Fibroblast of upper back skin (primary cell): ENCODE results near the gene POU3F2.

Experiments
- DNase-seq: peaks from one replicate; pipeline ENCODE4 v3.0.0-alpha.2; 2013

The POU3F2 gene

GRCh38 chr6:98834060-98835031 is at the start of gene POU3F2:
POU3F2 (plus strand) TSS chr6:98834574; CDS start chr6:98834874, 300 bp downstream.
- DNase-seq, result peak; percentile 94

GRCh38 chr6:98787435-98787834 is 46.9 kb upstream of the POU3F2 start:
- DNase-seq, result no peak

- no peak for DNase-seq
Measured at GRCh38 chr6:98787961-98788360, 46.4 kb upstream of the POU3F2 start.

DNA sequence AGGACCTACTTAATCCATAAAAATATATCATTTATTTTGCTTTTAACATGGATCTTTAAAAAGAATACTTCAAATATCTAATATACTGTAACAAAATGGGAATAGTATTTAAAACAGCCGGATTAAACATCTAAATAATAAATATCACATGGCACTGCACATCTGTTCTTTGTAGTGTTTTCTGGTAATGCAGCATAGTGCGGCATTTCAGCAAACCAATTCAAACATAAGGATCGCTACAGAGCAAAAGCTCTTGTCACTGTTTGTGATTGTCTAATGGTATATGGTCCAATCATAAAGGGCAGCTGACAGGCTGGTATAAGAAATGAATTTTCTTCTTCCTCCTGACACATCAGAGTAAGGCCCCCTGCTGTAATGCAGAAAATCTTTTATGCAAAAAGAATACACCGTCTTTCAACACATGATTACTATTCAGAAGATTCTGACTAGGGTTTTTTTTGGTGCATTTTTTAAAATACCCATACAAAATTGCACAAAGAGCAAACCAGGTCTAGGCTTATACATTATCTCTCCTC is 40.0 kb upstream of the POU3F2 start:
- no peak for DNase-seq

GRCh38 chr6:98797217-98797994 is 37.0 kb upstream of the POU3F2 start:
- peak; percentile 25 for DNase-seq

DNA sequence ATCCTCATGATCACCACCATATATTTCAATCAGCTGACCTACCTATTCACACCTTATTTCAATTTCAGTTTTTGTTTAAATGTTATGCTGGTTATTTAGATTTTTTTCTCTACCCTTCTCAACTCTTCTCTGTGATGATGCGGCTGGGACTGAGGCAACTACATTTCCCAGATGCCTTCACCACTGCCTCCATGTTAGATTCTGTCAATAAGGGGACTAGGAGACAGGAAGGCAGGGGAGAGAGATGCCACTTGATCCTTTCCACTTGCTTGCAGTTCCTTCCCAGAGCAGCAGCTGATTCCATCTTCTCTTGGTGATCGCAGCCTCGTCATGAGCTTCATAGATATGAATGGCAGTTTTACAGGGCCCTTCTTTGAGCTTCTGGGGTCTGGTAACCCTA is 33.5 kb upstream of the POU3F2 start:
- no peak for DNase-seq

- DNase-seq, result peak; percentile 71
Measured at GRCh38 chr6:98808541-98809210, 25.7 kb upstream of the POU3F2 start.

- peak; percentile 39 for DNase-seq
Measured at GRCh38 chr6:98812220-98812619, 22.2 kb upstream of the POU3F2 start.

- DNase-seq, result no peak
Measured at GRCh38 chr6:98816799-98817198, 17.6 kb upstream of the POU3F2 start.

DNA sequence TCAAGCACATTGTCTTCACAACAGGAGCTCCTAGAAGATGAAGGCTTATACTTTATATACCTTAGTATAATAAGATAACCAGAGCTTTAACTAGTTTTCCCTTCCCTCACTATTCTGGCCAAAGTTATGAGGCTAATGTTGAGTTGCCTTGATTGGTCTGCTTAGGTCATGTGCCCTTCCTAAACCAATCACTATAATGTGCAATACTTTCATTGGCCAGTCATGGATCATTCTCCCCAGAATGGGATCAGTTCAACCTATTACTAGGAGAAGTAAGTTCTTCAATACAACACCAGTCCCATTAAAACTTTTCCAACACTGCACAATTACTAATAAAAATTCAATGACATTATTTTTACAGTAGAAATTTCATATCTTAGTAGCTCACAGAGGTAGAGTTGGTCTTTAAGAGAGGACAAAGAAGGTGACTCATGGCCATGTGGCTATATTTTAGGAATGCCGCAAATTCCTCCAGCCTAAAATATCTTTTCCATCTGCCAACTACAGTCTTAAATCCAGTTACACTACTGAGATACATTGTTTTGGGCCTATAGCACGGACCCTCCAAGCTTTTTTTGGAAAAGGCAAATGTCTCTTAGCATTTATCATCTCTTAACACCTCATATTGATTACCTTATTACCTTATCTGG is 12.5 kb upstream of the POU3F2 start:
- DNase-seq, result peak; percentile 44

- DNase-seq, result no peak
Measured at GRCh38 chr6:98823428-98824161, 10.8 kb upstream of the POU3F2 start.

DNA sequence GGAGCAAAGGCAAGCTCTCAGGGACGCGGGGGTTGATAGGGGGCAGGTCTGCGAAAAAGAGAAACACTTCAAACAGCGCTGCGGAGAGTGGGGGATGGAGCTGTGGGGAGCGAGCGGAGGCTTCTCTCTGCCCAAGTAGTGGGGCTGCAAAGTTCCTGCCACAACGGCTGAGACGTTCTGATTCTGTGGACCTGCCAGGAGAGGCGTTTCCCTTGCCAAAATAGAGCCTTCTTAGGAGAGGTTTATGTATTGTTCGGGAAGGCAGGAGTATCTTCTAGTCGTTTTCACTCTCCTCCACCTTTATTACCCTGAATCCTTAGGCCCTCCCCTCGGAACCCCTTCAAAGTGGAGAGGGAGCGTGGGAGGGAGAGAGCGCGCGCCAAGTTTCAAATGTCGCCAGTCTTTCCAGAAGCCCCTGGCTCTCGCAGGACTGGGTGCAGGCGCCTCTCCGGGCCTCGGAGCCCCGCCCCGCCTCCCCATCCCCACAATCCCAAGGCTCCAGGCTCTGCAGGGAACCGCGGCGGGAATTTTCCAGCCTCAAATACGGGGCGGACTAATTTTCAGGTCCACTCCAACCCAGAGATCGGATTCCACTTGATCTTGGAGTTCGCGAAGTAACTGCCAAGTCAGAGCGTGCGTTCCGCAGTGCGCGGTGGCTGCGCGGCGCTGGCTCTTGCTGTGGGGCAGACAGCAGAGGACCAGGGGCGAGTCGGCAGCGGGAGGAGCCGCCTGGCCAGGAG is 10.0 kb upstream of the POU3F2 start:
- DNase-seq, result no peak

DNA sequence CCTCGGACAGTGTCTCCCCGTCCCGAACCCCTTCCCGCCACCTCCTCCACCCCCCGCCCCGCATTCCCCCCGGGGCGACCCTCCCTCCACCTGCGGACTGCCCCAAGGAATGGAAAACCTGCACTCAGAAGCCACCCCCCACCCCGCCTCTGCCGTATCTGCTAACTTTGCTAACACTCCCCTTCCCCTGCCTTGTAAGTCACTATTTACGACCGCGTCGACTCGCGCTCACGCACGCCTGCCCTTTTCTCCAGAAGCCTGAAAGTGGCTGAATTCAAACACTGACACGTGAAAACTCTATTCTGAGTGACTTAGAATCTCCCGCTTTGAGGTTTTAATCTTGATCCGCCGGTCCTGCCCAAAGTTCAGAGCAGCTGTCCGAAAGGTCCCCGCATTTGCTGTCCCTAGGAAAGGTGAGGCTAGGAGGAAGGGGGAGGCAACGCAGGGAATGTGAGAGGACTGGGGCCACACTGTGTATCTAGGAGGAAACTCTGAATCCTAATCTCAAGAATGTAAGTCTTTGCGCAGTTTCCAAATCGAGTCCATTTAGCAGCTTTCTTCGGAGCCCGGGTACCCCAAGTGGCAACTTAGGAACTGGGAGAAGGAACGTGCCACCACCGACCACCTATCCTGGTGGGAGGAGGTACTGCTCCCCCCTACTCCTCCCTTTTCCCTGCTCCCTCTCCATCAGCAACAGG is 9.3 kb upstream of the POU3F2 start:
- no peak for DNase-seq

DNA sequence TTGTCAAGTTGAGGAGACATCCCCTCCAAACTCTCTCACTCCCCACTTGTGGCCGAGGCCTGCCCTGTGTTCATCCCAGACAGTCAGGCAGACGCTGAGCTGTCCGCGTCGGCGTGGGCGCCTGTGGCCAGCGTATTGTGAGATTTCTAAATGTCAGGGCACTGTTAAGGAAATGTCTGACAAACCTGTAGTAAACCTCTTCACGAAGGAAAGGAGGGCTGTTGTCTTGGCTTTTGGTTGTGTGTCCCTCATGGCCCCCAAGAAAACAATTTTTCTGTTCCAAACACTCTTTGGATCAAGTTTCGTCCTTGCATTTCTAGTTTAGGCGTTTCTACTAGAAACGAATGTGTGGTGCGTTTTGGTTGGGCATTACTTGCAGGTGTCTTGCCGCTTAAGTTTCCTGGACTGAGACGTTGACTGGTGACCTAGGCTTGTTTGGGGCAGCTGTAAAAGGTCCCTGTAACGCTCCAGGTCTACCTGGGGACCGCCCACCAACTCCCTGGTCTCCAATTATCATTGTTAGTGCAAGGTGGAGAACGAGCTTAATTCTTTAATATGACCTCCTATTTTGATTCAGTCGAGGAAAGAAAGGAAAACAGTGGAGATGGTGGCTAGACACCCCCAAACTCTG is 8.7 kb upstream of the POU3F2 start:
- DNase-seq, result no peak

- DNase-seq, result no peak
Measured at GRCh38 chr6:98827295-98828159, 6.8 kb upstream of the POU3F2 start.

DNA sequence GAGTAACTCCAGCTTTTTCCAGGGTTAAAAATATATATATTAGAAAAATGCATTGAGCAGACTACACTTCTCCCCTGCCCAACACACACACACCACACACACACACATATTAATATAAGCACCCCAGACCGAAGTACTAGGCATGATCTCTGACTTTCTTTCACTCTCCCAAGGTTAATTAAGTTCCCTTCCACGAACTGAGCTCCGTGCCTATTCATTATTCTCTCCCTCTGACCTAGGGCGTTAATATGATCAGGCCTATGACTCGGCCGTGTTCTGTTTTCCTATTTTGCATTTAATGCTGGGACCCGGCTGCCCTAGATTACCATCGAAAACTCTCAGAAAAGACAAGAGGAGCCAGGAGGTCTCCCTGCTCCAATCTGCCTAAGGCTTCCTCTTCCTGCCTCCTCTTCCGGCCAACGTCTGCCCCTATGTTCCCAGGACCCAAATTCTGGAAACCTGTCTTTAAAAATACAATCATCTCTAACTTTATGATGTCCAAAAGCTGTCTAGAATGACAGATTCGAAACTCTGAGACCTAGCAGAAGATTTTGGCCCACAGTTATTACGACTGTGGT is 6.1 kb upstream of the POU3F2 start:
- DNase-seq, result no peak

DNA sequence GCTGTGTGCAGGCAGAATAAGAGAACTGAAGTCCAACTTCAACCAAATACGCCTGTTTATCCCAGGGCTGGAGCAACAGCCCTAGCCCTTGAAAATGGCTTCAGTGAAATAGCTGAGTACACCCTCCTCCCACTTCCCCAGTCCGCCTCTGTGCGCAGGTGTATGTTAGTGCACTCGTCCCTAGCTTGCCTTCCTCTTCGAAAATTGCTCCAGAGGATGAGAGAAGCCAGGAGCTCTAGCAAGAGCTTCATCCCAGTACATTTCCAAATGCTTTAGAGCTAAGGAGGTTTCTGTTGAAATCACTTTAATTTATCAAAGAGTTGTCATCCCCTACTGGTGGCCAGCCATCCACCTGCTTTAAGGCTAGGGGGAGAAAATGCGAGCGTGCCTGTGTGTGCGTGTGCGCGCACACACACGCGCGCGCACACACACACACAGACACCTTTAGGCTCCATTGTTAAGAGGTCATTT is 5.4 kb upstream of the POU3F2 start:
- no peak for DNase-seq

- no peak for DNase-seq
Measured at GRCh38 chr6:98830146-98830545, 4.2 kb upstream of the POU3F2 start.
